Measurements from ENCODE around the gene RAD51B. TPM values are rescaled to one million over a fixed set of nuclear protein-coding genes. Genes with fewer than 3 reads are reported as not detected.

RAD51B gene
- total and polyA plus RNA-seq, 8 donors, result 10.8 to 18.3 (median 14.1) TPM

GRCh38 chr14:68402525-68403101, 583.0 kb downstream of the RAD51B start:
- DNase-seq (no peak), ATAC-seq (no peak)
- intact Hi-C loops (cut with DNase I), result no loop called here
- no peaks in the 10 kb centered on the region for H3K9me3 ChIP-seq
- no peak overlapping the region for H3K4me3 ChIP-seq
- peaks cover 34 to 52% of the 10 kb centered on the region in 2 donors for H3K4me1 ChIP-seq
- H3K27me3 ChIP-seq, result no peaks in the 10 kb centered on the region
- no peak for TF ChIP-seq CTCF (IDR thresholded peaks at IDR 0.05)
- H3K27ac ChIP-seq, result no peak overlapping the region
- no peaks in the 10 kb centered on the region for H3K36me3 ChIP-seq

GRCh38 chr14:68403191-68404145, 583.9 kb downstream of the RAD51B start:
- Histone ChIP-seq H3K4me3 (no peak overlapping the region), H3K27ac (peak overlapping the region; percentile 1 to 45), H3K27me3 (no peaks in the 10 kb centered on the region), H3K9me3 (no peaks in the 10 kb centered on the region), H3K4me1 (peaks cover 28 to 44% of the 10 kb centered on the region in 2 donors), H3K36me3 (no peaks in the 10 kb centered on the region)
- DNase-seq, result no peak
- TF ChIP-seq CTCF (IDR thresholded peaks at IDR 0.05), result no peak
- ATAC-seq, result no peak
- intact Hi-C loops (cut with DNase I), result no loop called here

- H3K36me3 ChIP-seq, result no peaks in the 10 kb centered on the region
- no peak overlapping the region for H3K4me3 ChIP-seq
- TF ChIP-seq CTCF (IDR thresholded peaks at IDR 0.05), result no peak
- peak overlapping the region; percentile 16 to 45 for H3K27ac ChIP-seq
- H3K27me3 ChIP-seq, result no peaks in the 10 kb centered on the region
- ATAC-seq (no peak), DNase-seq (no peak)
- intact Hi-C loops (cut with DNase I), result no loop called here
- H3K9me3 ChIP-seq, result no peaks in the 10 kb centered on the region
- H3K4me1 ChIP-seq, result peaks cover 28 to 40% of the 10 kb centered on the region in 2 donors
Measured at GRCh38 chr14:68404146-68404527, 584.6 kb downstream of the RAD51B start.

GRCh38 chr14:68404652-68405183, 585.1 kb downstream of the RAD51B start:
- TF ChIP-seq CTCF (IDR thresholded peaks at IDR 0.05), result no peak
- Histone ChIP-seq H3K4me1 (peaks cover 26 to 36% of the 10 kb centered on the region in 2 donors), H3K36me3 (no peaks in the 10 kb centered on the region), H3K9me3 (no peaks in the 10 kb centered on the region), H3K4me3 (no peak overlapping the region), H3K27me3 (no peaks in the 10 kb centered on the region), H3K27ac (peak overlapping the region; percentile 16 to 45)
- DNase-seq, result no peak
- ATAC-seq, result peak; percentile 69
- intact Hi-C loops (cut with DNase I), result no loop called here

- TF ChIP-seq CTCF (IDR thresholded peaks at IDR 0.05), result no peak
- H3K4me3 ChIP-seq, result no peak overlapping the region
- no peaks in the 10 kb centered on the region for H3K9me3 ChIP-seq
- H3K27ac ChIP-seq, result no peak overlapping the region
- no peak for ATAC-seq
- H3K36me3 ChIP-seq, result no peaks in the 10 kb centered on the region
- no peak for DNase-seq
- intact Hi-C loops (cut with DNase I), result no loop called here
- no peaks in the 10 kb centered on the region for H3K27me3 ChIP-seq
- H3K4me1 ChIP-seq, result peaks cover 20 to 26% of the 10 kb centered on the region in 2 donors
Measured at GRCh38 chr14:68405961-68406360, 586.4 kb downstream of the RAD51B start.

Data from left lung (tissue), 10 donors.